KOPT-K1 (cell line): ENCODE results near the gene HSPA13.

Experiments
- H3K27ac ChIP-seq: fragments of 200-600 bp; sonication (generic); 2 replicates; pipeline ENCODE4 v1.5.1; 2016; ENCODE audit warnings: antibody characterized with exemption, mild to moderate bottlenecking, low read depth, low read length; ENCODE audit not compliant: poor library complexity, severe bottlenecking
- H3K36me3 ChIP-seq: fragments of 200-600 bp; sonication (generic); 2 replicates; pipeline ENCODE4 v1.5.1; 2017; ENCODE audit warnings: antibody characterized with exemption, mild to moderate bottlenecking, low read length, moderate library complexity; ENCODE audit not compliant: insufficient read depth
- H3K9me3 ChIP-seq: fragments of 200-600 bp; sonication (generic); 2 replicates; pipeline ENCODE4 v1.5.1; 2017; ENCODE audit warnings: antibody characterized with exemption, low read length, mild to moderate bottlenecking; ENCODE audit not compliant: insufficient read depth, poor library complexity, severe bottlenecking

Gene HSPA13, protein sequence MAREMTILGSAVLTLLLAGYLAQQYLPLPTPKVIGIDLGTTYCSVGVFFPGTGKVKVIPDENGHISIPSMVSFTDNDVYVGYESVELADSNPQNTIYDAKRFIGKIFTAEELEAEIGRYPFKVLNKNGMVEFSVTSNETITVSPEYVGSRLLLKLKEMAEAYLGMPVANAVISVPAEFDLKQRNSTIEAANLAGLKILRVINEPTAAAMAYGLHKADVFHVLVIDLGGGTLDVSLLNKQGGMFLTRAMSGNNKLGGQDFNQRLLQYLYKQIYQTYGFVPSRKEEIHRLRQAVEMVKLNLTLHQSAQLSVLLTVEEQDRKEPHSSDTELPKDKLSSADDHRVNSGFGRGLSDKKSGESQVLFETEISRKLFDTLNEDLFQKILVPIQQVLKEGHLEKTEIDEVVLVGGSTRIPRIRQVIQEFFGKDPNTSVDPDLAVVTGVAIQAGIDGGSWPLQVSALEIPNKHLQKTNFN

DNA sequence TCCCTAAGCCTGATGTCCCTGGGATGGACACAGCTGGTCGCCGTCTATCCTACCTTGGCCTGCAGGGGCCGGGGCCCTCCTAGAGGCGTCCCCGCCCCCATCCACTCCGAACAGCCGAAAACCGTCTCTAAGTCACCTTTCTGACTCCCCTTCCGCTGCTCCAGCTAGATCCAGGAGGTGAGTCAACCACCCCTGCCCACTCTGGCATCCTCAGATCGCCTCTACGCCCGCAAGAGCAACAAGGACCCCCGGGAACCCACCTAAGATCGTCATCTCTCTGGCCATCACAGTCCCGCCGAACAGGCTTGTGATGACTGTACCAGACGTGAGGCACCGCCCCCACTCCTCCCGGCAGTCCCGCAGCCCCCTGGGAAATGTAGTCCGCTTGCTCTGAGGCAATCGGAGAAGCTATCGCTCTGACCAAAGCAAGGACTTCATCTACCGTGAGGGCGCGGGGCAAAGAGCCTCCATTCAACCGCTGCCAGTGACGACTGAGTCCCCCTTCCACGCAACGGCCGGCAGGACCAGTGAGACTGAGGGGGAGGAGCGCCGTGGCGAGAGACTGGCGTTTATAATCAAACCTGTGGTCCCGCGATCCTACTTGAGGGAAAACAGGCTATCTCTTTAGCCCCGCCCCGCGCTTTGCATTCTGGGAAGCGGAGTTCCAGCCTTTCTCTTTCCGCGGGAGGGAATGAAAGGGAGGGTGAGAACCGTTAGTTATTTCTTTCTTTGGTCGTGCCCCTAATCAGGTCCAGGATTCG is at the start of gene HSPA13:
HSPA13 (minus strand) TSS at position 312 of the 761 bp plus-strand sequence; CDS start at position 285, 27 bp downstream.
- H3K36me3 ChIP-seq: peaks cover 28% of the 10 kb centered on the region
- H3K27ac ChIP-seq: peak within 1 kb of the TSS; percentile 88
- H3K9me3 ChIP-seq: no peaks in the 10 kb centered on the region

GRCh38 chr21:14418920-14419319 is 36.0 kb upstream of the HSPA13 start:
- H3K27ac ChIP-seq: no peak overlapping the region
- H3K36me3 ChIP-seq: no peaks in the 10 kb centered on the region
- peaks cover 31% of the 10 kb centered on the region for H3K9me3 ChIP-seq

- Histone ChIP-seq H3K36me3 (no peaks in the 10 kb centered on the region), H3K27ac (no peak overlapping the region), H3K9me3 (peaks cover 30% of the 10 kb centered on the region)
Observed at GRCh38 chr21:14414932-14415508, 32.1 kb upstream of the HSPA13 start.

GRCh38 chr21:14405962-14406361 is 23.0 kb upstream of the HSPA13 start:
- H3K36me3 ChIP-seq: no peaks in the 10 kb centered on the region
- no peak overlapping the region for H3K27ac ChIP-seq
- H3K9me3 ChIP-seq: no peaks in the 10 kb centered on the region

DNA sequence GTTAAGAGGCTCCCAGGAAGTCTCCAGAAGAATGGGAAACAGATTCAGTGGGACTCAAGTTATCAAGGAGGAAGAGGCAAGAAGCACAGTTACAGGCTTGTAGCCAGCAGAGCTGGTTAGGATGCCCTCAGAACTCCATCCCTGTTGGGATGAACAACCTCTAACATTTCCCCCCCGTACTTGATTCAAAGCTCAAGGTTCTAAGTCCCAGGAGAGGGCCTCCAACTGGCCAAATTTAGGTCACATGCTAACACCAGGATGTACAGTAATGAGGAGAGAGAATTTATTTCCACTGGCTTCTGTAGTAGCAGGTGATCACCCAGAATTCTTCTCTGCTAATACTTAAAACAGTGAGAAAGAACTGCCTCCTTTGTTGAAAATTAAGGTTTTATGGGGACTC is 22.3 kb upstream of the HSPA13 start:
- Histone ChIP-seq H3K9me3 (no peaks in the 10 kb centered on the region), H3K27ac (no peak overlapping the region), H3K36me3 (no peaks in the 10 kb centered on the region)

- no peaks in the 10 kb centered on the region for H3K36me3 ChIP-seq
- no peaks in the 10 kb centered on the region for H3K9me3 ChIP-seq
- H3K27ac ChIP-seq: no peak overlapping the region
Observed at GRCh38 chr21:14403681-14404318, 20.9 kb upstream of the HSPA13 start.

- H3K36me3 ChIP-seq: no peaks in the 10 kb centered on the region
- H3K27ac ChIP-seq: no peak overlapping the region
Observed at GRCh38 chr21:14401217-14401616, 18.3 kb upstream of the HSPA13 start.

GRCh38 chr21:14388282-14388681 is 5.3 kb upstream of the HSPA13 start:
- Histone ChIP-seq H3K36me3 (no peaks in the 10 kb centered on the region), H3K27ac (no peak overlapping the region), H3K9me3 (no peaks in the 10 kb centered on the region)

More at GRCh38 chr21:14401217-14401616, 18.3 kb upstream of the HSPA13 start:
- no peaks in the 10 kb centered on the region for H3K9me3 ChIP-seq

- peak overlapping the region; percentile 88 for H3K27ac ChIP-seq
Observed at GRCh38 chr21:14384453-14384852, 1.5 kb upstream of the HSPA13 start.

DNA sequence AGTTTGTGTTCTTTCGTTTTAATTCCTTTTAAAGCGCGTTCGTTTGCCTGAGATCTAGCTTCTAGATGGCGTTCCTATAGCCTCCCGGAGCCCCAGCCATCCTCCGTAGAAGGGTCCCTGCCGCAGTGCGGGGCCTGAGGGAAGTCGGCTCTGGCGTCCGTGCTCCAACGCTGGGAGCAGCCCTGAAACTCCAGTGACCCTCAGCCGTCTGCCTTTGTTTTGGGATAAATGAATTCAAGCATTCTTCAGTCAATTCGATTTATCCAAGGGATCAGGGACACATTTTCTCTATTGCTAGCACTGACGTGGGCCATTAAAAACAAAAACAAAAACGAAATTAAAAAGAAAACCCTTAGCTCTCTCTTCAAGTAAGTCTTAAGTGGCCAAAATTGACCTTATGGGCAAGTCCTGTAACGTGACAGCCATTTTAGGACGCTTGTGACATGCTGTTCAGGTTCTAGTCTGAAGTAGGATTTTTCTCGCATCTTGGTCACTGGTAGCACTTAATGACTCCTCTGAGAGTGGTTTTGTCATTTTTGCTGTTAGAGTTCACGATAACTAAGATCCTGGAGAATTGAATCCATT is 742 bp upstream of the HSPA13 start:
- Histone ChIP-seq H3K9me3 (no peaks in the 10 kb centered on the region), H3K36me3 (peaks cover 21% of the 10 kb centered on the region), H3K27ac (peak overlapping the region; percentile 88)

More at GRCh38 chr21:14384453-14384852, 1.5 kb upstream of the HSPA13 start:
- Histone ChIP-seq H3K36me3 (peaks cover 14% of the 10 kb centered on the region; the same call in 1 of the 2 replicates), H3K9me3 (no peaks in the 10 kb centered on the region)

- Histone ChIP-seq H3K9me3 (no peaks in the 10 kb centered on the region), H3K27ac (peak overlapping the region; percentile 88), H3K36me3 (peaks cover 34% of the 10 kb centered on the region)
Observed at GRCh38 chr21:14382486-14382834, 486 bp downstream of the HSPA13 start.

DNA sequence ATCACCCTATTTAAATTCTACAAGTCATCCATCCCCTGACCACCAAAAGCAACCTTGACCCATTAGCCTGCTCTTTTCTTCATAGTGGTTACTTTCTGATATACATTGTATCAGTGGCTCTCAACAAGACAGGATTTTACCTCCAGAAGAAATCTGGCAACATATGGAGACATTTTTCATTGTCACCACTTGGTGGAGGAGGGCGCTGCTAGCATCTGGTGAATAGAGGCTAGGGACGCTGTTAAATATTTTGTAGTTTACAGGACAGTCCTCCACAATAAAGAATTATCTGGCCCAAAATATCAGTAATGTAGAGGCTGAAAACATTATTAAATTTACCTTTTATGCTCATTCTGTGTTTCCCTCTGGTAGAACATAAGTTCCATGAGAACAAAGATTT is 6.1 kb downstream of the HSPA13 start:
- Histone ChIP-seq H3K27ac (no peak overlapping the region), H3K36me3 (peaks cover 87% of the 10 kb centered on the region), H3K9me3 (no peaks in the 10 kb centered on the region)

GRCh38 chr21:14366998-14367397 is 15.9 kb downstream of the HSPA13 start:
- H3K27ac ChIP-seq: no peak overlapping the region
- 0 out of 2 replicates have a peak, but pooled peaks cover 11% of the 10 kb centered on the region for H3K36me3 ChIP-seq
- no peaks in the 10 kb centered on the region for H3K9me3 ChIP-seq

DNA sequence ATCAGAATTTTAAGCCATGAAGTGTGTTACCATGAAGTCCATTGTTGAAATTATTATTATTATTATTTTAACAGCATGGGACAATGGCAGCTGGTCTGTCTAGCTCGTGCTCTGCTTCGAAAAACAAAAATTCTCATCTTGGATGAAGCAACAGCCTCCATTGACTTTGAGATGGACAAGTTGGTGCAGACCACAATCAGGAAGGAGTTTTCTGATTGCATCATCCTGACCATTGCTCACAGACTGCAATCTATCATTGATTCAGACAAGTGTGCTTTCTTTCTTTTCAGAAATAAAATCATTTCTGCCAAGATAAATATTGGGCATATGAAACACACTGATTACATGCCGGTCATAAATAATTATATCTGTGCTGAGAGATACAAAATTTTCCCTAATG is 21.0 kb downstream of the HSPA13 start:
- Histone ChIP-seq H3K36me3 (no peaks in the 10 kb centered on the region), H3K9me3 (no peaks in the 10 kb centered on the region), H3K27ac (no peak overlapping the region)
